NCI-H2107 treated with DMSO at 0.1 percent for 48 hours (cell line): ENCODE measurements around the gene IFITM2.
"Not testable (repeated sequence)": the region's sequence is repeated elsewhere in the genome, so short reads cannot be mapped to it uniquely, and the experiment has no call there.

Source experiments
- DNase-seq: peaks from one replicate; lab custom pipeline; 2025; ENCODE audit not compliant: unreplicated experiment; lab: John Stamatoyannopoulos, UW

The IFITM2 gene

GRCh38 chr11:281486-282161, 26.0 kb upstream of the IFITM2 start:
- no peak for DNase-seq

- DNase-seq = no peak
Measured at GRCh38 chr11:282171-282570, 25.4 kb upstream of the IFITM2 start.

- DNase-seq = no peak
Measured at GRCh38 chr11:282630-283360, 24.8 kb upstream of the IFITM2 start.

DNA sequence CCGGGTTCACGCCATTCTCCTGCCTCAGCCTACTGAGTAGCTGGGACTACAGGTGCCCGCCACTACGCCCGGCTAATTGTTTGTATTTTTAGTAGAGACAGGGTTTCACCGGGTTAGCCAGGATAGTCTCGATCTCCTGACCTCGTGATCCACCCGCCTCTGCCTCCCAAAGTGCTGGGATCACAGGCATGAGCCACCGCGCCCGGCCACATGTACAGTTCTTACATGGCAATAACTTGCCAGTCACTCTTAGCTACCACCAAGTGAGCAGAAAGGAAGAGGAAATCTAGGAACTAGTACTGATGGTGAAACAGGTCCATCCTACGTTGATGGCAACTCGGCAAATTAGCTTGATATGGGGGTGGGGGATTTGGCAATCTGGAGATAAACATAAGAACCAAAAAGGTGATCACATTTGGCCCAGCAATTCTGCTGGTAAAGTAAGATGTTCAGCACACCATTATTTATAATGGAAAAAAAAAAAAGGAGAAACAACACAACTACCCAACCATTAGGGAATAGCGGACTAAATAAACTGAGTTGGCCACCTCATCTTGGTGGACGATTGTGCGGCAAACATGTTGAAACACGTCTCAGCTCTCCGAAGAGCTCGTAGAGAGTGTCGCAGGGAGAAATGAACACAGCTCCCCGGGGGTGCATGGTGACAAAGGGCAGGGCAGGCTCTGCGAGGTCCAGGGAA, 24.1 kb upstream of the IFITM2 start:
- no peak for DNase-seq

- DNase-seq = no peak
Measured at GRCh38 chr11:284105-285020, 23.3 kb upstream of the IFITM2 start.

DNA sequence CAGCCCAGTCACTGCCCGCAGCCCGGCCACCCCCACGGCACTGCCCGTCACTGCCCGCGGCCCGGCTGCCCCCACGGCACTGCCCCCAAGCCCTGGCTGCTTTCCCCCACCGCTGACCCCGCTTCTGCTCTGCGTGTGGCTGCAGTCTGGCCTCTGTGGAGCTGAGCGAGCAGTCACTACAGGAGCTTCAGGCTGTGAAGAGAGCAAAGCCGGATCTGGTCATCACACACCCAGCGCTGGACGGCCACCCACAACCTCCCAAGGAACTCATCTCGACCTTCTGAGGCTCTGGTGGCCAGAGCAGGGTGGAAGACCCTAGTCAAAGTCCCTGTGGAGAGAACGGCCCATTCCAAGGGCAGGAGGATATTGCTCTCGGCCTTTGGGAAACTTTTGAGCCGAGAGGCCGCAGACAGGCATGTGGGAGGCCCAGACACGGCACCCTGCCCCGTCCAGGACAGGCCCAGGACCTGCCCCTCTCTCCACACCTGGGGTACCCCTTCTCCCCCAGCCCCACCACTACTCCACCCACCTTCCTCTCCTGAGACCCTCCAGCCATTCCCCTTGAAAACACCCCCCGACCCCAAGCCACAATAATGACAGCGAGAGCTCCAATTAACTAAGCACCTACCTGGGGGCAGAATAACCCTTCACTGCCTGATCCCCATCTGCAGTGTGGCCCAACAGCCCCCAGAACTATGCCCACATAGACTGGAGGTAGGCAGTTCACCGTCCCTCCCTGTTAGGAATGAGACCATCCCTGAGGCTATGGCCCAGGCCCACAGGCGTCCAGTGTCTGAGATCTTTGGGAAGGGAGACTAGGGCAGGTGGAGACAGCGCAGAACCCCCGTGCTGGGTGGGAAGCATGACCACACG, 22.4 kb upstream of the IFITM2 start:
- no peak for DNase-seq

DNA sequence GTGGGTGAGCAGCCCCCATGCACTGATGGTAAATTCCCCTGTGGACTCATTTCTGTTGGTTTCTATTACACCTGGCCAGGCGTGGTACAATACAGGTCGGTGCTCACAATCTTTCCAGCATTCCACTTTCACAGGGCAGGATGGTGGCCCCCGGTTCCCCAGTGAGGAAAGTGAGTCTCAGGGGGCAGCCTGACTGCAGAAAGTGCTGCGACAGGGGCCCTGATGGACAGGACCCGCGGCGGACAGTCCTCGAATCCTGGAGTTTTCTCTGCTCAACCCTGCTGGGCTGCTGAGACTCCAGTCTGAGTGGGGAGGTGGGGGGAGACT, 21.8 kb upstream of the IFITM2 start:
- DNase-seq = no peak

DNA sequence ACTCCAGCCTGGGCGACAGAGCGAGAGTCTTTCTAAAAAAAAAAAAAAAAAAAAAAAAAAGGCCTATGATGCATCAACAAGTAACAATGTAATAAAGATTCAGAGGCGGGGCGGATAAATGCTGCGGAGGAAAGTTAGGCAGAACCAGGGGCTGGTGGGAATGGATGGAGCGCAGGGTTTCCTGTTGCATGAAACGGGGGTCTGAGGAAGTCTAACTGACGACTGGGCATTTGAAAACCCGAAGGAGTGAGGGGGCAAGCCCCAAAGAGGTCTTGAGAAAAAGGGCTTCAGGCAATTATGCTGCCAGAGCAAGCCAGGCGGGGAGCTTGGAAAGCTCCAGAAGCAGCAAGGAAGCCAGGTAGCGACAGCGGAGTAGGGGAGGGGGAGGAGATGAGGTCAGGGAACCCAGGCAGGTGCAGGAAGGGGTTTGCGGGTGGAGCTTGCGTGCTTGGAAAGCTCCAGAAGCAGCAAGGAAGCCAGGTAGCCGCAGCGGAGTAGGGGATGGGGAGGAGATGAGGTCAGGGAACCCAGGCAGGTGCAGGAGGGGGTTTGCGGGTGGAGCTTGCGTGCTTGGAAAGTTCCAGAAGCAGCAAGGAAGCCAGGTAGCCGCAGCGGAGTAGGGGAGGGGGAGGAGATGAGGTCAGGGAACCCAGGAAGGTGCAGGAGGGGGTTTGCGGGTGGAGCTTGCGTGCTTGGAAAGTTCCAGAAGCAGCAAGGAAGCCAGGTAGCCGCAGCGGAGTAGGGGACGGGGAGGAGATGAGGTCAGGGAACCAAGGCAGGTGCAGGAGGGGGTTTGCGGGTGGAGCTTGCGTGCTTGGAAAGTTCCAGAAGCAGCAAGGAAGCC, 20.4 kb upstream of the IFITM2 start:
- DNase-seq = not testable (repeated sequence)

DNA sequence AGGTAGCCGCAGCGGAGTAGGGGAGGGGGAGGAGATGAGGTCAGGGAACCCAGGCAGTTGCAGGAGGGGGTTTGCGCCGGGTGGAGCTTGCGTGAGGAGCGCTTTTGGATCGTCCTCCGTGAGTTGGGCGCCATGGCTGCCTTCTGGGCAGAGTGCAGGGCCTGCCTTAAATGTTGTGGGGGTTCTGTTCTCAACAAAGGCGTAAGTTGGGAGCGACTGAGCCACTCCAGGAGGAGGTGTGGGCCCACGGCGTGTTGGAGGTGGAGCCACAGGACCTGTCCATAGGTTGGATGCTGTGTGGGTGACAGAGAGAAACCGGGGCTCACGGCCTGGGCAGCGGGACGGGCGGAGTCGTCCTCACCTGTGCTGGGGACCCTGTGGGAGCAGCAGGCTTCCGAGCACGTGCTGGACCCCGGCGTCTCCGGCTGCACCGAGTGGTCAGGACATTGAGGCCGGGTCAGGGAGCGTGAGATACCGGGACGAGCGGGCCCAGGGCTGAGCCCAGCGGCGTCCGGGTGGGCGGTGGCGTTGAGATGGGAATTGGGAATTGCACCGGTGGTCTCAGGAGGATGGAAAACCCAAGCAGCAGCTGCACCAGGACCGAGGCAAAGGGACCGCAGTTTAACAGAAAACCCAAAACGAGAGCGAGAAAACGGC, 19.7 kb upstream of the IFITM2 start:
- DNase-seq = no peak

DNA sequence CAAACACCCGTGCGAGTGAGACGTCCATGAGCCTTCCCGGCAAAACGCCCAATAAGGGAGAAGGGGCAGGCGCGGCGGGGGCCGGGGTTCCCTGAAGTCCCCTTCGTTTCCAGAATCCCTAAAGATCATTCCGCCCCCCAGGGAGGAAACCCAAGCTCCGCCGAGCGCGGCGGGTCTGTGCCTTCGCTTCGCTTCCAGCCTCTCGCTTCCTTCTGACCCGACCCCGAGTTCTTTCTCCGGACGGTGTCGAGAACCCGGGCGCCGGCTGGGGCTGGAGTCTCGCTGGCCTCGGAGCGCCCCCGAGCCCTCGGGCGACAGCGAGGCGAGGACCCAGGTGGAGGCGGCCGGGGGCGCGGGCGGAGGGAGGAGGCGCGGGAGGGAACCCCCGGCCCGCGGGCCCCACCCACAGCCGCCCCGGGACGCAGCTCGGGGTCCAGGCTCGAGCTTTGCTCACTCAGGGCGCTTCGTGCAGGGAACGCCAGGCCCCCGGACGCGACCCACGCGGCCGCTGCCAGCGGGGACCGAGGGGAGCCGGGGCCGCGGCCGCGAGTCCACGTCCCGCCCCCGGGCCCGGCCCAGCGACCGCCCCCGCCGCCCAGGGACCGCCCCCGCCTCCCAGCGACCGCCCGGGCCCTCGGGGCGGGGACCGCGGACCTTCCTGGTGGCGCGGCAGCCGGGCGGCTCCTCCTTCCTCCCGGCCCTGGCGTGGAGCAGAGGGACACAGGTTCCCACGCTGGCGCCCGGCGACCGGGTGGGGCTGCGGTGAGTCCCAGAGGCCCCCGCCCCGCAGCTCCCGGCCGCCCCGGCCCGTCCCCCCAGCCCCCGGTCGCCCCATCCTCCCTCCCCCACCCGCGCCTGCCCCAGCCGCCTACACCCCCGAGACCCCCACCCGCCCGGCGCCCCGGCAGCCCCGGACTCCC, 18.9 kb upstream of the IFITM2 start, which contains the start of gene PGGHG:
PGGHG (plus strand) TSS at position 649 of the 920 bp plus-strand sequence. CDS start 691 bp downstream, outside the sequence.
- DNase-seq = no peak

DNA sequence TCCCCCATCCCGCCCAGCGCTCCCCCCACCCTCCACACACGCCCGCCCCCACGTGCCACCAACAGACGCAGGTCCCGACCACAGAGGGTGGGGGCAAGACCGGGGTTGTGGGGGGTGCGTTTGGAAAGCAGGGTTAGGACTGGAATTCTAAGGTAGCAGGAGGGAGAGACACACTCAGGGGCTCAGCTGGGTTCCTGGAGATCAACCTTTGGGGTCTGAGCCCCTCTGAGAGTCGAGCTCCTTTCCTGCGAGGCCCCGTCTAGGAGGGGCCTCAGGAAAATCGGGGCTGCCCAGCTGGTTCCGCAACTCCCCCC, 18.3 kb upstream of the IFITM2 start:
- DNase-seq = no peak

- no peak for DNase-seq
Measured at GRCh38 chr11:289712-290620, 17.6 kb upstream of the IFITM2 start.

GRCh38 chr11:290621-291231, 16.9 kb upstream of the IFITM2 start:
- no peak for DNase-seq

DNA sequence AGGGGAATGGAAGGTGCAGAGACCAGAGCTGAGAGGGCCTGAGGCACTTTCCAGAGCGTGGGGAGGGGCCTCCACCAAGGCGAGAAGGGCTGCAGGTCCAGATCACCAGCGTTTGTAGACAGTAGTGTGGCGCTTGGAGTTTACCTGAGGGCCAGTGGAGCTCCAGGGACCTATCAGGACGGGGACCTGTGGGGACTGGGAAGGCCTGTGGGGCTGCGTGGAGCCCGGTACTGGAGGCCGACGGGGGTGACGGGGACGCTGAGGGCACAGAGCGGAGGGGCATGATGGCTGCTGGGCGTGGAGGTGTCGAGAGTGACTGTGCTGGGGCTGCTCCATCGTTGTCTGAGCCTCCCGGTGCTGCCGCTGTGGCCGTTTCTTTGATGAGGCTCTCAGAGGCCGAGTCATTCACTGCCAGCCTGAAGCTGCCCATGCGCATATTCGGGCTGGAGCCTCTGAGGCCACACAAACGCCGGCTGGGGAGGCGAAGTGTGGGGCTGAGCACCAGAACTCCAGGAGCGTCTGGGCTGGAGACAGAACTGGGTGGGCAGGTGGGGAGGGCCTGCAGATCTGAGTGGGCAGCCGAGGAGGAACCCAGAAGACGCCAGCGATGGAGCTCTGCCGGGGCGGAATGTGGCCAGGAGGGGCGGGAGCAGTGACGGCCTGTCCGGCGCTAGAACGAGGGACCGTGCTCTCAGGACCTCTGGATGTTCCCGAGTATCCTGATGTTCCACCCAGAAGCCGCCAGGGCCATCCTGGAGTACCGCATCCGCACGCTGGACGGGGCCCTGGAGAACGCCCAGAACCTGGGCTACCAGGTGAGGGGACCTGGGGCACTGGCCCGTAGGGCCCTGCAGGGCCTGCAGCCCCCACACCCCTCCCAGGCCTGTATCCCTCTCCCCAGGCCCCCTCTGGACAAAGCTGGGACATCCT, 16.1 kb upstream of the IFITM2 start:
- DNase-seq = no peak
